ENCODE measurements around the gene TH. TPM values are rescaled to one million over a fixed set of nuclear protein-coding genes. Genes with fewer than 3 reads are reported as not detected.
A peak's percentile ranks its signal among the peaks of the same experiment; 100 is the strongest.
"Not testable (repeated sequence)": the region's sequence is repeated elsewhere in the genome, so short reads cannot be mapped to it uniquely, and the experiment has no call there.

The TH gene
- total RNA-seq, 1 experiment from 2014 or later = not detected

GRCh38 chr11:2195756-2196088 lies 24.1 kb upstream of the TH start:
- DNase-seq (ENCODE audit: low spot score) = no peak

GRCh38 chr11:2194877-2195755 lies 23.5 kb upstream of the TH start:
- peak; percentile 44 for DNase-seq (ENCODE audit: low spot score)

- not testable (repeated sequence) for DNase-seq (ENCODE audit: low spot score)
Measured at GRCh38 chr11:2193888-2194595, 22.4 kb upstream of the TH start.

GRCh38 chr11:2193099-2193887 lies 21.7 kb upstream of the TH start:
- no peak for DNase-seq (ENCODE audit: low spot score)

GRCh38 chr11:2192435-2192834 lies 20.8 kb upstream of the TH start:
- DNase-seq (ENCODE audit: low spot score) = no peak

- DNase-seq (ENCODE audit: low spot score) = no peak
Measured at GRCh38 chr11:2191883-2192282, 20.3 kb upstream of the TH start.

GRCh38 chr11:2190657-2191471 lies 19.2 kb upstream of the TH start:
- DNase-seq (ENCODE audit: low spot score) = no peak

- no peak for DNase-seq (ENCODE audit: low spot score)
Measured at GRCh38 chr11:2189938-2190656, 18.5 kb upstream of the TH start.

- no peak for DNase-seq (ENCODE audit: low spot score)
Measured at GRCh38 chr11:2188745-2189144, 17.1 kb upstream of the TH start.

- DNase-seq (ENCODE audit: low spot score) = no peak
Measured at GRCh38 chr11:2187280-2187707, 15.7 kb upstream of the TH start.

GRCh38 chr11:2186669-2187279 lies 15.2 kb upstream of the TH start:
- DNase-seq (ENCODE audit: low spot score) = no peak

- DNase-seq (ENCODE audit: low spot score) = no peak
Measured at GRCh38 chr11:2185324-2186085, 13.9 kb upstream of the TH start.

GRCh38 chr11:2182692-2183474 lies 11.3 kb upstream of the TH start:
- no peak for DNase-seq (ENCODE audit: low spot score)

GRCh38 chr11:2182075-2182474 lies 10.5 kb upstream of the TH start:
- DNase-seq (ENCODE audit: low spot score) = no peak

- DNase-seq (ENCODE audit: low spot score) = no peak
Measured at GRCh38 chr11:2180789-2181370, 9.3 kb upstream of the TH start.

GRCh38 chr11:2180347-2180746 lies 8.7 kb upstream of the TH start:
- DNase-seq (ENCODE audit: low spot score) = no peak

GRCh38 chr11:2179516-2179915 lies 7.9 kb upstream of the TH start:
- no peak for DNase-seq (ENCODE audit: low spot score)

- peak; percentile 66 for DNase-seq (ENCODE audit: low spot score)
Measured at GRCh38 chr11:2178906-2179494, 7.4 kb upstream of the TH start.

All from H4 (cell line).